IPS DF 19.7 (cell line): ENCODE measurements around the gene HMGN1.
"Not testable (repeated sequence)": the region's sequence is repeated elsewhere in the genome, so short reads cannot be mapped to it uniquely, and the experiment has no call there.

Experiments
- DNase-seq: peaks from one replicate; pipeline ENCODE4 v3.0.0-alpha.2; 2013; ENCODE audit warnings: low read depth, low spot score

The HMGN1 gene

GRCh38 chr21:39348355-39349210 is at the start of gene HMGN1:
Gene HMGN1, minus strand, starts transcription at chr21:39349088. Its CDS starts 171 bp downstream, at chr21:39348917.
- DNase-seq = no peak

- DNase-seq = no peak
Measured at GRCh38 chr21:39397646-39398385, 48.9 kb upstream of the HMGN1 start.

GRCh38 chr21:39392981-39393380 is 44.1 kb upstream of the HMGN1 start:
- DNase-seq = no peak

GRCh38 chr21:39390212-39390765 is 41.4 kb upstream of the HMGN1 start:
- no peak for DNase-seq

GRCh38 chr21:39388811-39389155 is 39.9 kb upstream of the HMGN1 start:
- no peak for DNase-seq

GRCh38 chr21:39388038-39388810 is 39.3 kb upstream of the HMGN1 start:
- no peak for DNase-seq

- peak; percentile 80 for DNase-seq
Measured at GRCh38 chr21:39387461-39388037, 38.7 kb upstream of the HMGN1 start.

- no peak for DNase-seq
Measured at GRCh38 chr21:39386899-39387298, 38.0 kb upstream of the HMGN1 start.

- DNase-seq = no peak
Measured at GRCh38 chr21:39386194-39386593, 37.3 kb upstream of the HMGN1 start.

- no peak for DNase-seq
Measured at GRCh38 chr21:39385299-39386145, 36.6 kb upstream of the HMGN1 start.

GRCh38 chr21:39384674-39385298 is 35.9 kb upstream of the HMGN1 start:
- no peak for DNase-seq

GRCh38 chr21:39382096-39382495 is 33.2 kb upstream of the HMGN1 start:
- not testable (repeated sequence) for DNase-seq

GRCh38 chr21:39381009-39381408 is 32.1 kb upstream of the HMGN1 start:
- DNase-seq = no peak

GRCh38 chr21:39379986-39380891 is 31.4 kb upstream of the HMGN1 start:
- peak; percentile 65 for DNase-seq

GRCh38 chr21:39377444-39378050 is 28.7 kb upstream of the HMGN1 start:
- no peak for DNase-seq

GRCh38 chr21:39375446-39375845 is 26.6 kb upstream of the HMGN1 start:
- no peak for DNase-seq

- DNase-seq = no peak
Measured at GRCh38 chr21:39374046-39374445, 25.2 kb upstream of the HMGN1 start.

- DNase-seq = no peak
Measured at GRCh38 chr21:39373634-39374033, 24.7 kb upstream of the HMGN1 start.

- not testable (repeated sequence) for DNase-seq
Measured at GRCh38 chr21:39369896-39370288, 21.0 kb upstream of the HMGN1 start.
